HG03565 (cell line): ENCODE measurements around the gene RELA.
A peak's percentile ranks its signal among the peaks of the same experiment; 100 is the strongest.
"Not testable (repeated sequence)": the region's sequence is repeated elsewhere in the genome, so short reads cannot be mapped to it uniquely, and the experiment has no call there.

ENCODE experiments used
- ATAC-seq: cut with Tn5 transposase; IDR thresholded peaks from one replicate; pipeline ENCODE4 v1.9.1; 2021; ENCODE audit warnings: mild to moderate bottlenecking, moderate library complexity; ENCODE audit not compliant: unreplicated experiment

Gene RELA

GRCh38 chr11:65662799-65663638 is at the start of gene RELA:
TSS of gene RELA (minus strand) at chr11:65662916. CDS start at chr11:65662832, 84 bp downstream.
- ATAC-seq: peak; percentile 77

GRCh38 chr11:65711785-65712632 is 49.3 kb upstream of the RELA start, which contains the start of gene KAT5:
TSS of gene KAT5 (plus strand) at chr11:65712252. CDS start at chr11:65712268, 16 bp downstream.
- peak; percentile 75 for ATAC-seq

GRCh38 chr11:65710421-65710820 is 47.7 kb upstream of the RELA start:
- ATAC-seq: no peak

GRCh38 chr11:65709661-65710060 is 46.9 kb upstream of the RELA start:
- ATAC-seq: no peak

- ATAC-seq: no peak
Observed at GRCh38 chr11:65708451-65708850, 45.7 kb upstream of the RELA start.

DNA sequence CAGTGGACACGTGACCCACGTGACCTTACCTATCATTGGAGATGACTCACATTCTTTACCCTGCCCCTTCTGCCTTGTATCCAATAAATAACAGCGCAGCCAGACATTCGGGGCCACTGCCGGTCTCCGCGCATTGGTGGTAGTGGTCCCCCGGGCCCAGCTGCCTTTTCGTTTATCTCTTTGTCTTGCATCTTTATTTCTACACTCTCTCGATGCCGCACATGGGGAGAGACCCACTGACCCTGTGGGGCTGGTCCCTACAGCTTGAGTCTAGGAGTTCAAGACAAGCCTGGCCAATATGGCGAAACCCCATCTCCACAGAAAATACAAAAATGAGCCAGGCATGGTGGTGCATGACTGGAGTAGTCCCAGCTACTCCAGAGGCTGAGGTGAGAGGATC is 44.3 kb upstream of the RELA start:
- not testable (repeated sequence) for ATAC-seq

GRCh38 chr11:65706303-65706763 is 43.6 kb upstream of the RELA start:
- not testable (repeated sequence) for ATAC-seq

GRCh38 chr11:65703846-65704245 is 41.1 kb upstream of the RELA start:
- ATAC-seq: no peak

- ATAC-seq: no peak
Observed at GRCh38 chr11:65701686-65702085, 39.0 kb upstream of the RELA start.

DNA sequence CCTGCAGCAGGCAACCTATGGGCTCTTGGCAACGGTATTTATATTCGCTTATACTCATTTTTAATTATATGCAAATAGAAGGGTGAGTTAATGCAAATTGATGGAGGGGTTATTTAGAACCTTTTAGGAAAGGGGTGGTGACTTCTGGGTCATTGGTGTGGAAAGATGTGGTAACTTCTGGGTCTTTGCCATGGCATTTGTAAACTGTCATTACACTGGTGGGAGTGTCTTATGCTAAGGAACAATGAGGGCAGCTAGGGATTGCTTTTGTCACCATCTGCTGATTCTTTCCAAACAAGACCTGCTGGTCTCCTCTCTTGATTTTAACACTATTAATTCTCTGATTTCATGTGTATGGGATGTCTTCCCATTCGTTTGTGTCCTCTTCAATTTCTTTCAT is 37.7 kb upstream of the RELA start:
- no peak for ATAC-seq

GRCh38 chr11:65699306-65699705 is 36.6 kb upstream of the RELA start:
- ATAC-seq: no peak

- ATAC-seq: no peak
Observed at GRCh38 chr11:65698205-65698604, 35.5 kb upstream of the RELA start.

DNA sequence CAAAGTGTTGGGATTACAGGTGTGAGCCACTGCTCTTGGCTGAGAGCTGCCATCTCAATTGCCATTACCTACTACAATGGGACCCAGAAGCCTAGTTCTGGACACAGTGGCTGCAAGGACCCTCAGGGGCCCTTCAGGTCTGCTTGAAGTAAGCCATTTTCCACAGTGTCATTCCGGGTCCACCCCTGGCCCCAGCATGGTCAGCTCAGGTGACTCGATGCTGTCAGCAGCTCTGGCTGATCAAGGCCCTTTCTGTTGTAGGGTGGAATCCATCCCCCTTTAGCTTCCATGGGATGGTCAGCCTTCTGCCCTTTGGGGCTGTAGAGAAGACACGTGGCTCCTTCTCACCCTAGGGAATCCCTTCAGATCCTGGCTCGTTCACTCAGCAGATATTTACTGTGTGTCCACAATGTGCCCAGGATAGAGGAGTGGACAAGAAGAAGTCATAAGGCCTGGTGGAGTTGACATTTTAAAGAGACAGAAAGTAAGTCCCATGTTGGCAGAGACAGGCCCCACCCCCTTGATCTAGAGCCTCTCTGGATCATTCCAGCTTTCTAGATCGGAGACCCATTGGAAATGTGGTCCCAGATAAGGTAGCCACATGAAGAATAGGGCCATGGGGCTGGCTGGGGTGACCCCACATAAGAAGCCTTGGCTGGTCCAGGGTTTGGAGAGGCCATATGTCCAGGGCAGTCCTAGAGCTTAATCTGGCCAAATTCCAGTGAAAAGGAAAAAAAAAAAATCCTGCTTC is 34.3 kb upstream of the RELA start:
- ATAC-seq: no peak

DNA sequence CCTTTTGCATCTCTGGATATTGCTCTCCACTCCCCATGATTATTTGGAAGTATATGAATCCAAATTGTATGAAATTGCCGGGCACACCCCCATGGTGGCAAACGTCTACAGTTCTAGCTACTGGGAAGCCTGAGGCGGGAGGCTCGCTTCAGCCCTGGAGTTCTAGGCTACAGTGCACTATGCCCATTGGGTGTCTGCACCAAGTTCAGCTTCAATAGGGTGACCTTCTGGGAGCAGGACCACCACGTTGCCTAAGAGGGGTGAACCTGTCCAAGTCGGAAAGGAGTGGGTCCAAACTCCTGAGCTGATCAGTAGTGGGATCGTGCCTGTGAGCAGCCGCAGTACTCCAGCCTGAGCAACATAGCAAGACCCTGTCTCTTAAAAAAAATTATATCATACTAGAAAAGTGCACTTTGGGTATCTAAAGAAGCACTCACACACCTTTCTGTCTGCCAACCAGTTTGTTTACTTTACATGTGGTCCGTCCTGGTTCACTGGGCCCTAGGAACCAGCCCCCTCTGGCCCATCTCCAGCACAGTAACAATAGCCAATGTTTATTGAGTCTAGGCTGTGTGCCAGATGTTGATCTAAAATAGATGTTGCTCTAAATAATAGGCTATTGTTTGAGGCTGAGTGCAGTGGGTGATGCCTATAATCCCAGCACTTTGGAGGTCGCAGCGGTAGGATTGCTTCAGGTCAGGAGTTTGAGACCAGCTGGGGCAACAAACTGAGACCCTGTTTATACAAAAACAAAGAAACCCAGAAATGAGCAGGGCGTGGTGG is 32.9 kb upstream of the RELA start:
- no peak for ATAC-seq

GRCh38 chr11:65692367-65692766 is 29.7 kb upstream of the RELA start:
- ATAC-seq: no peak

DNA sequence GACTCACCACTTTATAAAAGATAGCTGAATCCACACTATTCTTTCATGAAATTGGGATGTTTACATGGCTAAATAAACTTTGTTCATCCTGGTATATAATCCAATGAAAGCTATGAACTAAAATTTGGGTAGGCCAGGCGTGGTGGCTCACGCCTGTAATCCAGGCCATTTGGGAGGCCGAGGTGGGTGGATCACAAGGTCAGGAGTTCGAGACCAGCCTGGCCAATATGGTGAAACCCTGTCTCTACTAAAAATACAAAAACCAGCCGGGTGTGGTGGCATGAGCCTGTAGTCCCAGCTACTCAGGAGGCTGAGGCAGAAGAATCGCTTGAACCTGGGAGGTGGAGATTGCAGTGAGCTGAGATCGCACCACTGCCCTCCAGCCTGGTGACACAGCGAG is 29.1 kb upstream of the RELA start:
- ATAC-seq: not testable (repeated sequence)

DNA sequence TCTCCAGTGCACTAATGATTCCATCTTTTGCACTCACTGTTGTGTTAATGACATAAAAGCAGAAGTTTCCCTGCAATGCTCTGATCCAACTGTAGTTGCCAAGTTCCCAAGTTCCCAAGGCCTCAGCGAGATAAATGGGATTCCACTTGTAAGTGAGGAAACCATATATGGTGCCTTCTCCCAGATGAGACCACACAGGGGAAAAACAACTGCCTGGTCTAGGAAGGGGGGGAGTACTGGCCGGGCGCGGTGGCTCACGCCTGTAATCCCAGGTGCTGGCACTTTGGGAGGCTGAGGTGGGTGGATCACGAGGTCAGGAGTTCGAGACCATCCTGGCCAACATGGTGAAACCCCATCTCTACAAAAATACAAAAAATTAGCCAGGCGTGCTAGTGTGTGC is 23.3 kb upstream of the RELA start:
- no peak for ATAC-seq

- not testable (repeated sequence) for ATAC-seq
Observed at GRCh38 chr11:65683480-65683879, 20.8 kb upstream of the RELA start.

GRCh38 chr11:65680192-65680743 is 17.6 kb upstream of the RELA start:
- no peak for ATAC-seq

GRCh38 chr11:65672982-65673381 is 10.3 kb upstream of the RELA start:
- no peak for ATAC-seq
